ENCODE measurements around the gene SEPHS2.
"Not testable (repeated sequence)": the region's sequence is repeated elsewhere in the genome, so short reads cannot be mapped to it uniquely, and the experiment has no call there.

SEPHS2 gene

GRCh38 chr16:30445408-30446202 is at the start of gene SEPHS2:
Gene SEPHS2 (minus strand): TSS chr16:30445874. CDS start chr16:30445727, 147 bp downstream.
- DNase-seq: peak; percentile 98
- Mint-ChIP-seq H3K27ac (peak within 1 kb of the TSS; percentile 95), H3K9me3 (peaks cover 2% of the 10 kb centered on the region), H3K4me3 (peak within 1 kb of the TSS; percentile 90), H3K4me1 (ENCODE audit: low read depth) (peaks cover 41% of the 10 kb centered on the region), H3K36me3 (ENCODE audit: low read depth) (peaks cover 33% of the 10 kb centered on the region), H3K27me3 (no peaks in the 10 kb centered on the region)

- Mint-ChIP-seq H3K9me3 (no peaks in the 10 kb centered on the region), H3K4me3 (no peak overlapping the region), H3K27me3 (no peaks in the 10 kb centered on the region), H3K27ac (peak overlapping the region; percentile 76), H3K36me3 (ENCODE audit: low read depth) (peaks cover 87% of the 10 kb centered on the region), H3K4me1 (ENCODE audit: low read depth) (peaks cover 26% of the 10 kb centered on the region)
- DNase-seq: no peak
These were observed 49.0 kb upstream of the SEPHS2 start for GRCh38 chr16:30494709-30495108.

- Mint-ChIP-seq H3K4me3 (no peak overlapping the region), H3K9me3 (no peaks in the 10 kb centered on the region), H3K27ac (peak overlapping the region; percentile 76), H3K27me3 (no peaks in the 10 kb centered on the region), H3K36me3 (ENCODE audit: low read depth) (peaks cover 88% of the 10 kb centered on the region), H3K4me1 (ENCODE audit: low read depth) (peaks cover 33% of the 10 kb centered on the region)
- no peak for DNase-seq
These were observed 48.3 kb upstream of the SEPHS2 start for GRCh38 chr16:30493941-30494488.

GRCh38 chr16:30491744-30492308 is 46.2 kb upstream of the SEPHS2 start:
- no peak for DNase-seq
- no peak overlapping the region for H3K4me3 Mint-ChIP-seq
- peaks cover 90% of the 10 kb centered on the region for H3K36me3 Mint-ChIP-seq (ENCODE audit: low read depth)
- no peaks in the 10 kb centered on the region for H3K27me3 Mint-ChIP-seq
- peak overlapping the region; percentile 84 for H3K27ac Mint-ChIP-seq
- no peaks in the 10 kb centered on the region for H3K9me3 Mint-ChIP-seq
- H3K4me1 Mint-ChIP-seq (ENCODE audit: low read depth): peaks cover 48% of the 10 kb centered on the region

GRCh38 chr16:30491229-30491628 is 45.6 kb upstream of the SEPHS2 start:
- DNase-seq: no peak
- Mint-ChIP-seq H3K9me3 (no peaks in the 10 kb centered on the region), H3K4me3 (no peak overlapping the region), H3K27ac (peak overlapping the region; percentile 84), H3K27me3 (no peaks in the 10 kb centered on the region), H3K4me1 (ENCODE audit: low read depth) (peaks cover 52% of the 10 kb centered on the region), H3K36me3 (ENCODE audit: low read depth) (peaks cover 90% of the 10 kb centered on the region)

- DNase-seq: no peak
- Mint-ChIP-seq H3K36me3 (ENCODE audit: low read depth) (peaks cover 94% of the 10 kb centered on the region), H3K27ac (peak overlapping the region; percentile 84)
These were observed 44.5 kb upstream of the SEPHS2 start for GRCh38 chr16:30490210-30490609.

GRCh38 chr16:30488764-30489605 is 43.3 kb upstream of the SEPHS2 start:
- no peak for DNase-seq
- Mint-ChIP-seq H3K4me1 (ENCODE audit: low read depth) (peaks cover 52% of the 10 kb centered on the region), H3K36me3 (ENCODE audit: low read depth) (peaks cover 94% of the 10 kb centered on the region), H3K27ac (peak overlapping the region; percentile 86), H3K27me3 (no peaks in the 10 kb centered on the region), H3K9me3 (no peaks in the 10 kb centered on the region), H3K4me3 (no peak overlapping the region)

More at GRCh38 chr16:30490210-30490609, 44.5 kb upstream of the SEPHS2 start:
- Mint-ChIP-seq H3K27me3 (no peaks in the 10 kb centered on the region), H3K9me3 (no peaks in the 10 kb centered on the region), H3K4me1 (ENCODE audit: low read depth) (peaks cover 57% of the 10 kb centered on the region), H3K4me3 (no peak overlapping the region)

GRCh38 chr16:30485818-30486436 is 40.3 kb upstream of the SEPHS2 start:
- no peak for DNase-seq
- Mint-ChIP-seq H3K4me1 (ENCODE audit: low read depth) (peaks cover 58% of the 10 kb centered on the region), H3K9me3 (no peaks in the 10 kb centered on the region), H3K27ac (peak overlapping the region; percentile 84), H3K36me3 (ENCODE audit: low read depth) (peaks cover 100% of the 10 kb centered on the region), H3K4me3 (no peak overlapping the region), H3K27me3 (no peaks in the 10 kb centered on the region)

GRCh38 chr16:30484887-30485286 is 39.2 kb upstream of the SEPHS2 start:
- Mint-ChIP-seq H3K4me1 (ENCODE audit: low read depth) (peaks cover 59% of the 10 kb centered on the region), H3K9me3 (no peaks in the 10 kb centered on the region), H3K27me3 (no peaks in the 10 kb centered on the region), H3K36me3 (ENCODE audit: low read depth) (peaks cover 99% of the 10 kb centered on the region), H3K27ac (peak overlapping the region; percentile 69), H3K4me3 (no peak overlapping the region)
- no peak for DNase-seq

GRCh38 chr16:30482366-30482765 is 36.7 kb upstream of the SEPHS2 start:
- Mint-ChIP-seq H3K36me3 (ENCODE audit: low read depth) (peaks cover 99% of the 10 kb centered on the region), H3K9me3 (no peaks in the 10 kb centered on the region), H3K4me3 (no peak overlapping the region), H3K4me1 (ENCODE audit: low read depth) (peaks cover 55% of the 10 kb centered on the region), H3K27ac (peak overlapping the region; percentile 59), H3K27me3 (no peaks in the 10 kb centered on the region)
- DNase-seq: no peak

GRCh38 chr16:30481381-30481780 is 35.7 kb upstream of the SEPHS2 start:
- Mint-ChIP-seq H3K27me3 (no peaks in the 10 kb centered on the region), H3K27ac (peak overlapping the region; percentile 59), H3K36me3 (ENCODE audit: low read depth) (peaks cover 98% of the 10 kb centered on the region), H3K4me3 (no peak overlapping the region), H3K4me1 (ENCODE audit: low read depth) (peaks cover 60% of the 10 kb centered on the region), H3K9me3 (no peaks in the 10 kb centered on the region)
- no peak for DNase-seq

GRCh38 chr16:30478766-30479478 is 33.2 kb upstream of the SEPHS2 start:
- Mint-ChIP-seq H3K27me3 (no peaks in the 10 kb centered on the region), H3K4me1 (ENCODE audit: low read depth) (peaks cover 68% of the 10 kb centered on the region), H3K4me3 (no peak overlapping the region), H3K36me3 (ENCODE audit: low read depth) (peaks cover 97% of the 10 kb centered on the region), H3K27ac (peak overlapping the region; percentile 79), H3K9me3 (no peaks in the 10 kb centered on the region)
- no peak for DNase-seq

GRCh38 chr16:30477773-30478172 is 32.1 kb upstream of the SEPHS2 start:
- peaks cover 97% of the 10 kb centered on the region for H3K36me3 Mint-ChIP-seq (ENCODE audit: low read depth)
- not testable (repeated sequence) for H3K27me3 Mint-ChIP-seq, H3K9me3 Mint-ChIP-seq, H3K4me3 Mint-ChIP-seq, DNase-seq
- H3K27ac Mint-ChIP-seq: peak overlapping the region; percentile 85
- H3K4me1 Mint-ChIP-seq (ENCODE audit: low read depth): peaks cover 65% of the 10 kb centered on the region
